Heart left ventricle (tissue), 16 donors: Measurements from ENCODE around the gene PEX11G. TPM values are rescaled to one million over a fixed set of nuclear protein-coding genes. Genes with fewer than 3 reads are reported as not detected.

Source experiments
- ATAC-seq, 4 donors: fragments of 200-7000 bp; cut with Tn5 transposase; one replicate each; pipeline ENCODE4 v1.9.1; 2020 to 2022; ENCODE audit warnings: moderate library complexity in 4 of 4, mild to moderate bottlenecking in 3 of 4, moderate number of reproducible peaks in 1 of 4
- DNase-seq, 5 donors: peaks; one replicate each; pipeline ENCODE4 v3.0.0-alpha.2; 2020
- H3K27ac ChIP-seq, 12 donors: fragments of 200-600 bp; sonication (generic) in 4 of 12; one replicate each; pipeline versions ENCODE4 v1.5.0 to v1.8.0; 2016 to 2022; ENCODE audit warnings: mild to moderate bottlenecking in 2 of 12
- H3K27me3 ChIP-seq, 9 donors: fragments of 200-600 bp; sonication (generic) in 2 of 9; one replicate each; pipeline versions ENCODE4 v1.5.1 to v1.8.0; 2016 to 2022; ENCODE audit warnings: mild to moderate bottlenecking in 3 of 9
- H3K36me3 ChIP-seq, 9 donors: fragments of 200-600 bp; sonication (generic) in 2 of 9; one replicate each; pipeline versions ENCODE4 v1.5.0 to v1.8.0; 2018 to 2022; ENCODE audit warnings: mild to moderate bottlenecking in 2 of 9
- H3K4me1 ChIP-seq, 12 donors: fragments of 200-600 bp; sonication (generic) in 4 of 12; one replicate each; pipeline versions ENCODE4 v1.5.0 to v1.8.0; 2016 to 2022; ENCODE audit warnings: mild to moderate bottlenecking in 3 of 12
- H3K4me3 ChIP-seq, 12 donors: fragments of 200-600 bp; sonication (generic) in 4 of 12; one replicate each; pipeline versions ENCODE4 v1.5.0 to v1.8.0; 2017 to 2022; ENCODE audit warnings: mild to moderate bottlenecking in 9 of 12, moderate library complexity in 4 of 12
- H3K9me3 ChIP-seq, 12 donors: fragments of 200-600 bp; sonication (generic) in 4 of 12; one replicate each; pipeline versions ENCODE4 v1.5.0 to v1.8.0; 2016 to 2022; ENCODE audit warnings: mild to moderate bottlenecking in 1 of 12
- CTCF ChIP-seq, 12 donors: fragments of 200-600 bp; sonication (generic) in 4 of 12; IDR thresholded peaks; one replicate each; pipeline versions ENCODE4 v1.5.0 to v1.8.0; 2018 to 2022; ENCODE audit warnings: antibody characterized with exemption in 12 of 12, mild to moderate bottlenecking in 5 of 12
- POLR2A ChIP-seq, 2 donors: fragments of 450-650 bp; IDR thresholded peaks; one replicate each; pipeline ENCODE4 v1.6.1; 2017; ENCODE audit warnings: antibody characterized with exemption in 2 of 2, mild to moderate bottlenecking in 2 of 2, moderate library complexity in 2 of 2
- WGBS, 4 donors: extraction: QIAGEN DNeasy Blood & Tissue Kit in 2 of 4; methylation state at CpG; one replicate each; pipeline versions ENCODE4 v1.1.5 to v1.1.7; 2013 to 2018; 5-methylcytosine and 5-hydroxymethylcytosine counted together
- intact Hi-C, 10 donors: fragments of 100-400 bp; cut with DNase I; formaldehyde crosslinking; loops; one replicate each; pipeline versions ENCODE4 v1.11.1 to v1.14.2; 2022
- polyA plus RNA-seq, 2 donors: library from polyadenylated mRNA; stranded (reverse); fragments of 200-250 nt; gene quantifications; one replicate each; pipeline ENCODE4 v1.2.3, GENCODE V29; 2013
- total RNA-seq, 9 donors: library from RNA; depleted of rRNA in 2 of 9; stranded (reverse); fragments of >200 nt in 2 of 9; fragmentation: NEBNext Ultra II Directional in 3 of 9; extraction: Animal tissue kit (Norgen Biotek cat#: 25700) in 3 of 9; gene quantifications; one replicate each; pipeline versions ENCODE4 v1.1.0 to v1.2.4, GENCODE V29; 2016 to 2023
- donor health status: ischemic (EF 13 %, LVEDD 7.1; RV severe dilation, severe dysfunction).
- donor health status: healthy with polysubstance abuse.
- donor health status: DM: no; HTN: yes; CAD: no.
- donor health status: DM: no; HTN: no; CAD: no.
- donor health status: ischemic (EF 25% LVEDD 6.9; RV normal size, moderate dysfunction).
- donor health status: ischemic (EF 25% LVEDD 5.7; RV mildly dilated, moderate dysfunction).
- donor health status: healthy.
- donor health status: DM: yes; HTN: yes; CAD: no.
- donor health status: ischemic (EF 35%, LVEDD 5.7; RV mildly dilated, moderate dysfunction).
- donor health status: nonischemic (EF 11% LVEDD 7.7; RV severe dilation, severe dysfunction).
- donor health status: DM: yes; HTN: yes; CAD: no.
- donor health status: PGD.
- donor health status: ischemic (EF 29% LVEDD 5.4; RV normal size, mild dysfunction).
- donor health status: nonischemic (EF 23%, LVEDD 6.1; RV moderate dilation, normal function).

The PEX11G gene
- total and polyA plus RNA-seq, 11 donors = 0.55 to 3.4 (median 1.5) TPM

DNA sequence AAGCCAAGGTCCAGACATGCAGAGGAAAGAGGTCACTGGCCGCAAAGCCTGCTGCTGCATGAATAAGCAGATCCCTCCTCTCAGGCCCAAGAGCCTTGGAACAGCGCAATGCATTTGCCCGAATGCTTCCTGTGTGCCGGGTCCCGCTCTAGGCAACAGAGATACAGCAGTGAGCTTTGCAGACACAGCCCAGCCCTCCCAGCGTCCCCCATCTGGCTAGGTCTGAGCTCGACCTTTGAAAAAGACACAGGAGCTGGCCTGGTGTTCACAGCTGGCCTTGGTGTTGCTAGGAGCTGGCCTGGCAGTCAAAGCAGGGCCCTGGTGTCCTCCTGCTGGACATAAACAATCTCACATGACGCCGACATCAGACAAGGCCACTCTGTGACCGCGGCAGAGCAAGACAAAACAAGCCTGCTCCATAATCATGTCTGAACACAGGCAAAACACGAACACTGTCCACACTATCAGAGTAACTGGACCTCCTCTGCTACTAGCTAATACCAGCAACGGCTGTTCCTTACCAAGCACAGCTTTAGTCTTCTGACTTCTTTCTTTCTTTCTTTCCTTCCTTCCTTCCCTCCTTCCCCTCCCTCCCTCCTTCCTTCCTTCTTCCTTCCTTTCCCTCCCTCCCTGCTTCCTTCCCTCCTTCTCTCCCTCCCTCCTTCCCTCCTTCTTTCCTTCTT is 5.7 kb upstream of the PEX11G start:
- WGBS, 4 donors = 33 to 48% (median 39%) methylated on average over 12 to 13 of the region's 13 CpGs
- intact Hi-C loops = no loop called here
- DNase-seq (peak in 3 of 5 donors; percentile 41 to 56 (median 41)), ATAC-seq (peak; percentile 57 to 85 (median 68))
- H3K4me3 ChIP-seq = peak overlapping the region in 2 of 12 donors; percentile 12 to 13
- H3K9me3 ChIP-seq = no peaks in the 10 kb centered on the region
- H3K27me3 ChIP-seq = no peaks in the 10 kb centered on the region
- TF ChIP-seq CTCF (IDR thresholded peaks at IDR 0.05) (peak in 4 of 12 donors; percentile 7 to 23 (median 11)), POLR2A (IDR thresholded peaks at IDR 0.05) (no peak)
- H3K36me3 ChIP-seq = no peaks in the 10 kb centered on the region
- H3K27ac ChIP-seq = peak overlapping the region; percentile 21 to 82 (median 73)
- H3K4me1 ChIP-seq = peaks cover 0 to 33% (median 6%) of the 10 kb centered on the region in 12 donors

DNA sequence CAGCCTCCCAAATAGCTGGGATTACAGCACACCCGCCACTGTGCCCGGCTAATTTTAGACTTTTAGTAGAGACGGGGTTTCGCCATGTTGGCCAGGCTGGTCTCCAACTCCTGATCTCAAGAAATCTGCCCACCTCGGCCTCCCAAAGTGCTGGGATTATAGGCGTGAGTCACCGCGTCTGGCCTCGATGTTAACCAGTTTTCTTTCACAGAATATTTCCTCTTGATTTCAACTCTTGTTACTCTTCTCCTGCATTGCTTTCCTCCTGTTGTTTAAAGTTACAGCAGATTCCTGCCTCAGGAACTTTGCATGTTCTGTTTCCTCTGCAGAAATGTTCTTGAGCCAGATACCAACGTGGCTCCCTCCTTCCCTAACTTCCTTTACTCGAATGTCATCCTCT is 3.7 kb upstream of the PEX11G start:
- ATAC-seq = no peak
- TF ChIP-seq POLR2A (IDR thresholded peaks at IDR 0.05) (no peak), CTCF (IDR thresholded peaks at IDR 0.05) (no peak)
- DNase-seq = no peak
- Histone ChIP-seq H3K9me3 (no peaks in the 10 kb centered on the region), H3K36me3 (no peaks in the 10 kb centered on the region), H3K4me1 (peaks cover 0 to 43% (median 14%) of the 10 kb centered on the region in 12 donors), H3K27me3 (no peaks in the 10 kb centered on the region), H3K4me3 (no peak overlapping the region), H3K27ac (peak overlapping the region in 1 of 12 donors; percentile 46)
- WGBS, 4 donors = 62 to 76% (median 74%) methylated on average over 11 of the region's 11 CpGs
- intact Hi-C loops = no loop called here

GRCh38 chr19:7492142-7492541 is 3.3 kb upstream of the PEX11G start:
- Histone ChIP-seq H3K36me3 (no peaks in the 10 kb centered on the region), H3K4me3 (no peak overlapping the region), H3K27ac (peak overlapping the region in 1 of 12 donors; percentile 56), H3K9me3 (no peaks in the 10 kb centered on the region), H3K4me1 (peaks cover 0 to 43% (median 14%) of the 10 kb centered on the region in 12 donors), H3K27me3 (no peaks in the 10 kb centered on the region)
- 54 to 79% (median 66%) methylated on average over 4 of the region's 4 CpGs for WGBS, 4 donors
- ATAC-seq (no peak), DNase-seq (no peak)
- intact Hi-C loops = no loop called here
- no peak for TF ChIP-seq POLR2A (IDR thresholded peaks at IDR 0.05)
- no peak for TF ChIP-seq CTCF (IDR thresholded peaks at IDR 0.05)

DNA sequence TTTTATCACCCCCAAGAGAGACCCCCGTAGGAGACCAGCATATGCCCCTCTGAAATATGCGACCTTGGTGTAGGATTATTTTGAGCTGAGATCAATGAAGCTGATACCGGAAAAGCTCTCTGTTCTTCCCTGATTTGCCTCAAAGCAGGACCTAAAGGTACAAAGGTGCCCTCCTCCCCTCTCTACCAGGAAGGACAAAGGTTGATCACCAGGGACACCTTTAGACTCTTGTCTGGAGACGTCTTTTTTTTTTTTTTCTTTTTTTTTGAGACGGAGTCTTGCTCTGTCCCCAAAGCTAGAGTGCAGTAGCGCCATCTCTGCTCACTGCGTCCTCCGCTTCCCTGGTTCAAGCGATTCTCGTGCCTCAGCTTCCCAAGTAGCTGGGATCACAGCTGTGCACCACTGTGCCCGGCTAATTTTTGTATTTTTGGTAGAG is 792 bp upstream of the PEX11G start:
- DNase-seq = no peak
- no peaks in the 10 kb centered on the region for H3K9me3 ChIP-seq
- H3K36me3 ChIP-seq = no peaks in the 10 kb centered on the region
- WGBS, 4 donors = 81 to 86% (median 83%) methylated on average over 11 of the region's 11 CpGs
- H3K27ac ChIP-seq = peak overlapping the region in 5 of 12 donors; percentile 65 to 86 (median 82)
- peaks cover 0 to 41% (median 12%) of the 10 kb centered on the region in 12 donors for H3K4me1 ChIP-seq
- H3K4me3 ChIP-seq = peak overlapping the region in 9 of 12 donors; percentile 60 to 90 (median 69)
- no peak for ATAC-seq
- TF ChIP-seq CTCF (IDR thresholded peaks at IDR 0.05) (no peak), POLR2A (IDR thresholded peaks at IDR 0.05) (no peak)
- intact Hi-C loops = loop anchor here in 5 of 10 donors (1.0 to 5.0 kb wide), 4 partner anchors 25 to 45 kb away; partner anchors contain the start of gene MCOLN1 (in 3 of the 5)
- no peaks in the 10 kb centered on the region for H3K27me3 ChIP-seq
